HCT116 (cell line): ENCODE data around the gene VPS9D1. TPM values are rescaled to one million over a fixed set of nuclear protein-coding genes. Genes with fewer than 3 reads are reported as not detected.

Experiments used
- ATAC-seq: fragments of 200-7000 bp; cut with Tn5 transposase; 2 replicates; pipeline ENCODE4 v1.9.1; 2020; ENCODE audit warnings: mild to moderate bottlenecking, moderate library complexity
- BruUV-seq: library from RNA; stranded (reverse); fragments of 400-500 nt; replicated peaks from 2 replicates; lab custom pipeline; 2021; lab: Mats Ljungman, UMichigan
- CTCF ChIA-PET: fragments of 300-600 bp; sonication (Branson Sonifier 250); formaldehyde crosslinking; loops from one replicate; lab custom pipeline; 2021; ENCODE audit warnings: antibody characterized with exemption; lab: Charles Lee
- POLR2A ChIA-PET: fragments of 300-600, 350-600 bp; sonication (Branson Sonifier 250); formaldehyde crosslinking; loops from one replicate; lab custom pipeline; 2021; ENCODE audit warnings: antibody characterized with exemption; lab: Charles Lee
- RAD21 ChIA-PET, 2 experiments: fragments of 300-600 bp; sonication (Branson Sonifier 250); formaldehyde crosslinking; loops; one replicate each; lab custom pipeline; 2023; ENCODE audit warnings: low total read pairs in 2 of 2; ENCODE audit not compliant: uncharacterized antibody in 2 of 2, unreplicated experiment in 2 of 2, low non-redundant PET in 1 of 2; lab: Charles Lee
- DNase-seq: peaks from one replicate; pipeline ENCODE4 v3.0.0-alpha.2; 2010; ENCODE audit warnings: low read depth, low spot score
- H2AFZ ChIP-seq: fragments of 200-600 bp; shearing (Covaris generic), sonication (generic); 2 replicates; pipeline ENCODE4 v1.6.1; 2017; ENCODE audit warnings: low read depth, mixed run types, mixed read lengths, antibody characterized with exemption, low read length; ENCODE audit not compliant: poor library complexity, severe bottlenecking
- H3K27ac ChIP-seq: 2 replicates; pipeline ENCODE4 v1.5.1; 2012; ENCODE audit warnings: low read depth, low read length
- H3K27me3 ChIP-seq: fragments of 200-600 bp; sonication (generic); 2 replicates; pipeline ENCODE4 v1.6.1; 2016; ENCODE audit warnings: mixed run types, low read length, mixed read lengths; ENCODE audit not compliant: insufficient read depth
- H3K36me3 ChIP-seq, 2 experiments: fragments of 200-500 bp in 1 of 2; fragments of 200-600 bp in 1 of 2; sonication (Bioruptor generic) in 1 of 2; sonication (generic) in 1 of 2; 2 replicates each; pipeline versions ENCODE4 v1.5.1 to v1.6.1; 2014 to 2016; ENCODE audit warnings: low read length in 2 of 2, inconsistent platforms in 1 of 2, mixed read lengths in 1 of 2, mixed run types in 1 of 2; ENCODE audit not compliant: insufficient read depth in 2 of 2, control insufficient read depth in 1 of 2
- H3K4me1 ChIP-seq, 2 experiments: fragments of 200-600 bp in 1 of 2; sonication (generic) in 1 of 2; 2 replicates each; pipeline versions ENCODE4 v1.5.1 to v1.6.1; 2012 to 2017; ENCODE audit warnings: low read length in 2 of 2, inconsistent platforms in 1 of 2, mild to moderate bottlenecking in 1 of 2, mixed read lengths in 1 of 2, mixed run types in 1 of 2, moderate library complexity in 1 of 2; ENCODE audit not compliant: insufficient read depth in 2 of 2, control insufficient read depth in 1 of 2
- H3K4me2 ChIP-seq: fragments of 200-600 bp; sonication (generic); 2 replicates; pipeline ENCODE4 v1.6.1; 2017; ENCODE audit warnings: mixed run types, low read length, mixed read lengths
- H3K4me3 ChIP-seq, 2 experiments: fragments of 200-600 bp in 1 of 2; sonication (generic) in 1 of 2; replicated peaks in 1 of 2; 2 replicates each; pipeline ENCODE4 v1.5.1; 2011 to 2016; ENCODE audit warnings: low read length in 2 of 2, control low read depth in 1 of 2, low read depth in 1 of 2, mild to moderate bottlenecking in 1 of 2, mixed read lengths in 1 of 2, mixed run types in 1 of 2
- H3K79me2 ChIP-seq: fragments of 200-600 bp; sonication (generic); 2 replicates; pipeline ENCODE4 v1.6.1; 2017; ENCODE audit warnings: mild to moderate bottlenecking, mixed run types, low read length, moderate library complexity, mixed read lengths; ENCODE audit not compliant: insufficient read depth
- H3K9ac ChIP-seq: fragments of 200-600 bp; sonication (generic); 2 replicates; pipeline ENCODE4 v1.6.1; 2016; ENCODE audit warnings: low read length, mixed read lengths
- H3K9me2 ChIP-seq: fragments of 200-600 bp; sonication (generic), shearing (Covaris generic); 2 replicates; pipeline ENCODE4 v1.6.1; 2017; ENCODE audit warnings: mixed run types, mild to moderate bottlenecking, moderate library complexity; ENCODE audit not compliant: insufficient read depth
- H3K9me3 ChIP-seq, 2 experiments: fragments of 200-500 bp in 1 of 2; fragments of 200-600 bp in 1 of 2; sonication (Bioruptor generic) in 1 of 2; sonication (generic) in 1 of 2; 2 replicates each; pipeline ENCODE4 v1.6.1; 2014 to 2017; ENCODE audit warnings: low read length in 2 of 2, mixed read lengths in 2 of 2, inconsistent platforms in 1 of 2, low read depth in 1 of 2, mild to moderate bottlenecking in 1 of 2, mixed run types in 1 of 2, moderate library complexity in 1 of 2; ENCODE audit not compliant: control insufficient read depth in 1 of 2, insufficient read depth in 1 of 2
- H4K20me1 ChIP-seq: fragments of 200-600 bp; sonication (generic), shearing (Covaris generic); 2 replicates; pipeline ENCODE4 v1.6.1; 2017; ENCODE audit warnings: mixed run types, mild to moderate bottlenecking, moderate library complexity; ENCODE audit not compliant: insufficient read depth
- EGR1 ChIP-seq: IDR thresholded peaks from 2 replicates; pipeline ENCODE4 v1.6.1; 2012; ENCODE audit warnings: low read depth
- MAX ChIP-seq: IDR thresholded peaks from 2 replicates; pipeline ENCODE4 v1.6.1; 2012
- POLR2A ChIP-seq: IDR thresholded peaks from 2 replicates; pipeline ENCODE4 v1.7.0; 2011; ENCODE audit warnings: borderline replicate concordance; ENCODE audit not compliant: insufficient read depth, insufficient read length; ENCODE audit errors: extremely low read depth
- POLR2AphosphoS5 ChIP-seq: IDR thresholded peaks from 2 replicates; pipeline ENCODE4 v1.6.1; 2011; ENCODE audit warnings: mild to moderate bottlenecking, low read depth, low read length, moderate library complexity
- ZFX ChIP-seq: fragments of 450-650 bp; IDR thresholded peaks from 2 replicates; pipeline ENCODE4 v1.6.1; 2017
- intact Hi-C: fragments of 100-400 bp; cut with micrococcal nuclease; formaldehyde crosslinking; loops from 2 replicates; pipeline ENCODE4 v1.10.0; 2022
- total RNA-seq: library from RNA; stranded (reverse); gene quantifications from one replicate; pipeline ENCODE4 v1.2.1, GENCODE V29; 2021; ENCODE audit not compliant: unreplicated experiment

The VPS9D1 gene
- total RNA-seq, 1 experiment from 2014 or later: 4.2 TPM

GRCh38 chr16:89722392-89723278, 1.9 kb upstream of the VPS9D1 start:
- peak overlapping the region; percentile 86 for H3K4me2 ChIP-seq
- ChIA-PET RAD21 (interaction anchor here in 1 of 2 experiments (0.9 kb wide), 1 partner anchor 22 kb away, joined by 4 read pairs; no protein-coding TSS in a partner anchor), POLR2A (no interaction called here), CTCF (interaction anchor here (1.3 kb wide), 1 partner anchor 17 kb away, joined by 4 read pairs; no protein-coding TSS in a partner anchor)
- peak overlapping the region; percentile 70 to 88 for H3K4me3 ChIP-seq
- DNase-seq (peak; percentile 56), ATAC-seq (peak; percentile 19)
- H3K79me2 ChIP-seq: peaks cover 33% of the 10 kb centered on the region; the same call in 1 of the 2 replicates
- TF ChIP-seq MAX (no peak), POLR2A (peak; percentile 54)
- peak overlapping the region; percentile 97 for H3K27ac ChIP-seq
- H2AFZ ChIP-seq: no peak overlapping the region
- H3K4me1 ChIP-seq: peaks cover 28 to 44% of the 10 kb centered on the region in 2 experiments
- no TSS peak for BruUV-seq
- no peaks in the 10 kb centered on the region for H3K27me3 ChIP-seq
- peak overlapping the region; percentile 78 for H3K9ac ChIP-seq
- intact Hi-C loops: no loop called here
- peaks cover 3% of the 10 kb centered on the region; the same call in 1 of the 2 replicates for H4K20me1 ChIP-seq
- no peaks in the 10 kb centered on the region for H3K9me2 ChIP-seq
- no peaks in the 10 kb centered on the region for H3K9me3 ChIP-seq
- peaks cover 21 to 24% of the 10 kb centered on the region in 2 experiments; a peak in 3 of 4 replicates for H3K36me3 ChIP-seq

GRCh38 chr16:89721546-89722391, 1.1 kb upstream of the VPS9D1 start:
- peak; percentile 32 for ATAC-seq
- H4K20me1 ChIP-seq: peaks cover 3% of the 10 kb centered on the region; the same call in 1 of the 2 replicates
- no peaks in the 10 kb centered on the region for H3K9me2 ChIP-seq
- peaks cover 29% of the 10 kb centered on the region; the same call in 1 of the 2 replicates for H3K79me2 ChIP-seq
- H3K9ac ChIP-seq: peak overlapping the region; percentile 78
- no peaks in the 10 kb centered on the region for H3K27me3 ChIP-seq
- ChIA-PET CTCF (interaction anchor here (1.3 kb wide), 1 partner anchor 16 kb away, joined by 4 read pairs; no protein-coding TSS in a partner anchor), POLR2A (no interaction called here)
- H3K4me2 ChIP-seq: peak overlapping the region; percentile 86
- H2AFZ ChIP-seq: no peak overlapping the region
- peak overlapping the region; percentile 70 to 88 for H3K4me3 ChIP-seq
- H3K4me1 ChIP-seq: peaks cover 28 to 50% of the 10 kb centered on the region in 2 experiments
- DNase-seq: no peak
- H3K9me3 ChIP-seq: no peaks in the 10 kb centered on the region
- intact Hi-C loops: loop anchor here (2.0 kb wide), 1 partner anchor 95 kb away; the partner anchor contains the start of gene FANCA
- peak overlapping the region; percentile 97 for H3K27ac ChIP-seq
- H3K36me3 ChIP-seq: peaks cover 15 to 23% of the 10 kb centered on the region in 2 experiments; a peak in 3 of 4 replicates
- TF ChIP-seq ZFX (peak; percentile 76; the same call in 1 of the 2 replicates), EGR1 (no peak), POLR2AphosphoS5 (peak; percentile 1; the same call in 1 of the 2 replicates)
- TF ChIP-seq, all 23 proteins: peak for 2
- RAD21 ChIA-PET: no interaction called here
- BruUV-seq: no TSS peak
